Measurements from ENCODE around the gene EPS8L2.
A peak's percentile ranks its signal among the peaks of the same experiment; 100 is the strongest.
"Not testable (repeated sequence)": the region's sequence is repeated elsewhere in the genome, so short reads cannot be mapped to it uniquely, and the experiment has no call there.

Gene EPS8L2

GRCh38 chr11:679271-680207 lies 26.5 kb upstream of the EPS8L2 start:
- Mint-ChIP-seq H3K36me3 (ENCODE audit: low read depth) (peaks cover 32% of the 10 kb centered on the region), H3K9me3 (no peaks in the 10 kb centered on the region), H3K4me3 (no peak overlapping the region), H3K27ac (no peak overlapping the region), H3K27me3 (ENCODE audit: low read depth) (no peaks in the 10 kb centered on the region), H3K4me1 (ENCODE audit: low read depth) (peaks cover 2% of the 10 kb centered on the region)

GRCh38 chr11:680476-680875 lies 25.6 kb upstream of the EPS8L2 start:
- peaks cover 34% of the 10 kb centered on the region for H3K36me3 Mint-ChIP-seq (ENCODE audit: low read depth)
- peaks cover 2% of the 10 kb centered on the region for H3K4me1 Mint-ChIP-seq (ENCODE audit: low read depth)
- no peak overlapping the region for H3K27ac Mint-ChIP-seq
- no peaks in the 10 kb centered on the region for H3K9me3 Mint-ChIP-seq
- no peaks in the 10 kb centered on the region for H3K27me3 Mint-ChIP-seq (ENCODE audit: low read depth)
- H3K4me3 Mint-ChIP-seq = no peak overlapping the region

DNA sequence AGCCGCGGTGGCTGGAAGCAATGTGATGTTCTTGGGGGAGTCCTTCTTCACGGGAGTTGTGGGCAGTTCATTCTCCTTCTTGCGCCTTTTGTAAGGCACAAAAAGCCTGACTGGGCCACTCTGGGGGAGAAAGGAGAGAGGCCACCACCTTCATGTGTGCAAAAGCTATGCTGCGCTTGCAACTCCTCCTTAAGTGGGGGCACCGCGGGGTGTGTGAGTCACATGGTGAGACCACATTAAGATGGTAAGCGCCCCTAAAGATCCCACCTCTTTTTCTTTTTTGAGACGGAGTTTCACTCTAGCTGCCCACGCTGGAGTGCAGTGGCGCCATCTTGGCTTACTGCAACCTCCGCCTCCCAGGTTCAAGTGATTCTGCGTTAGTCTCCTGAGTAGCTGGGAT lies 25.1 kb upstream of the EPS8L2 start:
- no peak overlapping the region for H3K27ac Mint-ChIP-seq
- peaks cover 2% of the 10 kb centered on the region for H3K4me1 Mint-ChIP-seq (ENCODE audit: low read depth)
- no peaks in the 10 kb centered on the region for H3K9me3 Mint-ChIP-seq
- H3K27me3 Mint-ChIP-seq (ENCODE audit: low read depth) = no peaks in the 10 kb centered on the region
- no peak overlapping the region for H3K4me3 Mint-ChIP-seq
- peaks cover 34% of the 10 kb centered on the region for H3K36me3 Mint-ChIP-seq (ENCODE audit: low read depth)

DNA sequence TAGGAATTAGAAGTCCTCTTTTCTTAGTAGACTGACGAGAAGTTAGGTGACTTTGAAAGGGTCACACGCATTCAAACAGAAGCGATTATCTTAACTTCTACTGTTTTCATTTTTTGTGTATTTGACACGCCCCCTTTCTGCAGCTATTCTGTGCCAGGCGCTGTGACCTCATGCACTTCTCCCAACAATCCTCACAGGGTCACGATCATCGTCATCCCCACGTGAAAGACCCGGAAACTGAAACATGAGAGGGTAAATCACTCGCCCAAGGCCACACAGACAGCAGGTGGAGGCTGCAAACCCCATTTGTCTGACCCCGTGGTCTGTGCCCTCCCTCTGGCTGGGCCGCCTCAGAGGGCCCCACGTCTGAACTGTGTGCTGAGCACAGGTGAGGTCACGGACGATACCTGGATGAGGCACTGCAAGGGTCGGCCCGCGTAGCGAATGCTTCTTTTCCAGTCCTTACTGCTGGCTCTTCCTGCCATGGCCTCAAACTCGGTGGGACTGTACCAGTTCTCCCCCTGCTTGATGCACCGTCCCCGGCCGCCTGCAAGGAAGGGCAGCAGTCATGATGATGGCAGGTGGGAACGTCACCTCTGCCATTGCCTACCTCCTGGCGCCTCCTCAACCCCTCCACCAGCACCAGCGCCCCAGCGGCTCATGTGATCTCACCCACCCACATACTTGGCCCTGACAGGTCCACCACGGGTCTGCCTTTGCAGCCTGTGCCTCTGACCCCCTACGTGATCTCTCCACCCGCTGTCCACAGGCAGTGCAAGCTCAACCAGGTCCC lies 19.4 kb upstream of the EPS8L2 start:
- H3K27ac Mint-ChIP-seq = no peak overlapping the region
- peaks cover 16% of the 10 kb centered on the region for H3K4me1 Mint-ChIP-seq (ENCODE audit: low read depth)

GRCh38 chr11:687751-688150 lies 18.3 kb upstream of the EPS8L2 start:
- H3K9me3 Mint-ChIP-seq = no peaks in the 10 kb centered on the region

More for the DNA sequence above, 19.4 kb upstream of the EPS8L2 start:
- Mint-ChIP-seq H3K4me3 (no peak overlapping the region), H3K36me3 (ENCODE audit: low read depth) (peaks cover 36% of the 10 kb centered on the region), H3K27me3 (ENCODE audit: low read depth) (no peaks in the 10 kb centered on the region), H3K9me3 (no peaks in the 10 kb centered on the region)

GRCh38 chr11:688681-689080 lies 17.4 kb upstream of the EPS8L2 start:
- peaks cover 32% of the 10 kb centered on the region for H3K4me1 Mint-ChIP-seq (ENCODE audit: low read depth)

More at GRCh38 chr11:687751-688150, 18.3 kb upstream of the EPS8L2 start:
- H3K36me3 Mint-ChIP-seq (ENCODE audit: low read depth) = peaks cover 27% of the 10 kb centered on the region
- peaks cover 25% of the 10 kb centered on the region for H3K4me1 Mint-ChIP-seq (ENCODE audit: low read depth)
- no peak overlapping the region for H3K4me3 Mint-ChIP-seq
- no peak overlapping the region for H3K27ac Mint-ChIP-seq
- no peaks in the 10 kb centered on the region for H3K27me3 Mint-ChIP-seq (ENCODE audit: low read depth)

GRCh38 chr11:689625-690024 lies 16.4 kb upstream of the EPS8L2 start:
- Mint-ChIP-seq H3K27ac (no peak overlapping the region), H3K9me3 (no peaks in the 10 kb centered on the region), H3K36me3 (ENCODE audit: low read depth) (peaks cover 10% of the 10 kb centered on the region), H3K4me1 (ENCODE audit: low read depth) (peaks cover 32% of the 10 kb centered on the region), H3K27me3 (ENCODE audit: low read depth) (no peaks in the 10 kb centered on the region), H3K4me3 (no peak overlapping the region)

More at GRCh38 chr11:688681-689080, 17.4 kb upstream of the EPS8L2 start:
- Mint-ChIP-seq H3K27me3 (ENCODE audit: low read depth) (no peaks in the 10 kb centered on the region), H3K27ac (no peak overlapping the region), H3K36me3 (ENCODE audit: low read depth) (peaks cover 19% of the 10 kb centered on the region), H3K4me3 (no peak overlapping the region), H3K9me3 (no peaks in the 10 kb centered on the region)

DNA sequence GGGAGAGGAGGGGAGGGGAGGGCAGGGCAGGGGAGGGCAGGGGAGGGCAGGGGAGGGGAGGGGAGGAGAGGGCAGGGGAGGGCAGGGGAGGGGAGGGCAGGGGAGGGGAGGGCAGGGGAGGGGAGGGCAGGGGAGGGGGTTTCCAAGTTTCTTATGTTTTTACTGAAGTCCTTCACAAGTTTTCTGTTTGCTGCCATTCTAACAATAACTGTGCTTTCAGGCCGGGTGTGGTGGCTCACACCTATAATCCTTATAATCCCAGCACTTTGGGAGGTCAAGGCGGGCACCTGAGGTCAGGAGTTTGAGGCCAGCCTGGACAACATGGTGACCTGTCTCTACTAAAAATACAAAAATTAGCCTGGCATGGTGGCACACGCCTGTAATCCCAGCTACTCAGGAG lies 15.8 kb upstream of the EPS8L2 start:
- H3K27me3 Mint-ChIP-seq (ENCODE audit: low read depth); H3K9me3 Mint-ChIP-seq; H3K36me3 Mint-ChIP-seq (ENCODE audit: low read depth); H3K4me3 Mint-ChIP-seq: not testable (repeated sequence)
- Mint-ChIP-seq H3K27ac (peak overlapping the region; percentile 12), H3K4me1 (ENCODE audit: low read depth) (peaks cover 32% of the 10 kb centered on the region)

DNA sequence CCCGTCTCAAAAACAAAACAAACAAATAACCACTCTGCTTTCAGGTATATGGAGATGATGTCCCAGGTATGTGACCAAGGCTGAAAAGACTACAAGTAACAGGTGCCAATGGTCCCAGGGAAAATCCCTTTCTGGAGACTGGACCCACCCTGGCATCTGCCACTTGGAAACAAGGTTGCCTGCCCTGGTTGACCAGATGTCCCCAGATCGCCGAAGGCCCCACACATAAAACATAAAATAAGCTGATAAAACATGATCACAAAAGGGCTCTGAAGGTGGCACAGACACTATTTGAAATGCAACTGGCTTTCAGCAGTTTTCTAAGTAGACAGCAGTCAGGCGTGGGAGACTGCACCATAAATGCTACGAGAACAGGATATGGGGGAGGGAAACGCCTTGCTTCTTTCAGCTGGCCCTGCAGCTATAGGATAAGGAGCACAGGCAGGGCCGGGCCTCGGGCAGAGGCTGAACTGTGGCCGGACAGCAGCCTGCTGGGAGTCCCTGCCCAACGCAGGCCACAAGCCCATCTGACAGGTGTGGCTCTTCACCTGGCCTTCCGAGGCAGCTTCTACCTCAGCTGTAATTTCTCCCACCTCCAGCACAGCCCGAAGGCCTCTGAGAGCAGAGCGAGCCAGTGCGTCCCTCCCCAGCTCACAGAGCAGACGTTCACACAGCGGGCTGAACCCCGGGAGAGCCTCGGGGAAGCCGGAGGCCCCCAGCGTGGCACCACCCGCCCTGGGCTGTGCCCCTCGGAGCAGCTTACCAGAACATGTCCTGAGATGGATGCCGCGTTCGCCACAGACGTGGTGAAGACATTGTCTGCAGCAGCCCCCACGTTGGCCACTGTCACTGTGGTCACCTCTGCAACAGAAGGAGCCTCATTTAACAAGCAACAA lies 15.0 kb upstream of the EPS8L2 start:
- peaks cover 32% of the 10 kb centered on the region for H3K4me1 Mint-ChIP-seq (ENCODE audit: low read depth)
- H3K9me3 Mint-ChIP-seq = no peaks in the 10 kb centered on the region
- H3K36me3 Mint-ChIP-seq (ENCODE audit: low read depth) = peaks cover 9% of the 10 kb centered on the region
- H3K27ac Mint-ChIP-seq = peak overlapping the region; percentile 12
- H3K27me3 Mint-ChIP-seq (ENCODE audit: low read depth) = no peaks in the 10 kb centered on the region
- peak overlapping the region; percentile 18 for H3K4me3 Mint-ChIP-seq

GRCh38 chr11:691710-692590 lies 14.1 kb upstream of the EPS8L2 start:
- H3K4me1 Mint-ChIP-seq (ENCODE audit: low read depth) = peaks cover 38% of the 10 kb centered on the region
- no peaks in the 10 kb centered on the region for H3K27me3 Mint-ChIP-seq (ENCODE audit: low read depth)
- H3K9me3 Mint-ChIP-seq = no peaks in the 10 kb centered on the region
- H3K27ac Mint-ChIP-seq = peak overlapping the region; percentile 75
- H3K4me3 Mint-ChIP-seq = peak overlapping the region; percentile 56
- H3K36me3 Mint-ChIP-seq (ENCODE audit: low read depth) = peaks cover 7% of the 10 kb centered on the region

DNA sequence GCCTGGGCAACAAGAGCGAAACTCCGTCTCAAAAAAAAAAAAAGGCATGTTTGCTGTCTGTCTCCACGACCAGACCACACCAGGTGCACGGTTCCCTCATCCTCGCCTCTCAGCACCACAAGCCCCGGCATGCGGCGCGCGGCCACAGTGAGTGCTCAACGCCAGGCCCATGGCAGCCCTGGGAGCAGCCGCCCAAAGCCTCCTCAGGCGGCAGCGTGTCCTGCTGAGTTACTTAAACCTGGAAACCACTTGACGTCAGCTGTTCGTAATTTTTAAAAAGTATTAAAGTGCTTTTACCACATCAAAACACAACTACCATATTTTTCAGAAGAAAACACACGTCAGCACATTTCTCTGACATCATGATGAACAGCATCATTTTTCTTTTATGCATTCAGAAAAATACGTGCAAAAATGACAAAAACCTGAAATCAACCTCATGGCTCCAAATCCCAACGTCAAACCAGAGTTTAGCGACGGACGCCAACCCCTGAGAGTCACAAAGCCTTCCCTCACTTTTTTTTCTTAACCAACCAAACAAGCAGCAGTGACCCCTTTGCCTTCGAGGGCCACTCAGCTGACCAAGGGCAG lies 13.1 kb upstream of the EPS8L2 start:
- Mint-ChIP-seq H3K27ac (peak overlapping the region; percentile 90), H3K27me3 (ENCODE audit: low read depth) (no peaks in the 10 kb centered on the region), H3K9me3 (no peaks in the 10 kb centered on the region), H3K36me3 (ENCODE audit: low read depth) (peaks cover 2% of the 10 kb centered on the region), H3K4me3 (peak overlapping the region; percentile 86), H3K4me1 (ENCODE audit: low read depth) (peaks cover 39% of the 10 kb centered on the region)

DNA sequence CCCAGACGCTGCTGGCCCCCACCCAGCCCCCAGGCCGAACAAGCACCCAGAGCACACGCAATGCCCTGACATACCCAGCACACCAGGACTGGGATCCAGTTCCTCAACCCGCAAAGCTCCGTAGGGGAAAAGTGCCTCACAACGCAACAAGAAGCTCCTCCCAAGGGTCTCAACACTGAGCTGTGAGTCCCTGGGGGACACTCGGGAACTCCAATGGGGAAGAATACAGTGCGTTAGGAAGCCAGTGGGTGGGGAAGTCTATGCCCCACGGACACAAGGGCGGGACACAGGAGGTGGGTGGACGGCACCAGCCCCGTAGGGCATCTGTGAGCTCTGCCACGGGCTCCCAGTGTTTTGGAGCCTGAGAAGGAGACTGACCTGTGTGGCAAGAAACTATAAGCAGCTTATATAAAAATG lies 12.6 kb upstream of the EPS8L2 start:
- Mint-ChIP-seq H3K4me3 (peak overlapping the region; percentile 86), H3K27me3 (ENCODE audit: low read depth) (no peaks in the 10 kb centered on the region), H3K36me3 (ENCODE audit: low read depth) (peaks cover 2% of the 10 kb centered on the region), H3K9me3 (no peaks in the 10 kb centered on the region), H3K4me1 (ENCODE audit: low read depth) (peaks cover 42% of the 10 kb centered on the region), H3K27ac (peak overlapping the region; percentile 90)

Data from T-helper 1 cell treated with Interleukin-12 subunit alpha and Interleukin-12 subunit beta and Interleukin-4 antibody, amounts not matched to agents 30 μg/mL and 1 μg/mL, for 36 hours (primary cell).